Superior temporal gyrus (tissue), 1 donor: ENCODE results near the gene MED13L.
"Not testable (repeated sequence)": the region's sequence is repeated elsewhere in the genome, so short reads cannot be mapped to it uniquely, and the experiment has no call there.

Experiments
- DNase-seq: peaks from one replicate; pipeline ENCODE4 v3.0.0-alpha.2; 2016; ENCODE audit errors: extremely low spot score

The MED13L gene

GRCh38 chr12:116012757-116013156, 264.7 kb downstream of the MED13L start:
- no peak for DNase-seq

- no peak for DNase-seq
Measured at GRCh38 chr12:116011217-116011616, 266.3 kb downstream of the MED13L start.

GRCh38 chr12:116010467-116010866, 267.0 kb downstream of the MED13L start:
- no peak for DNase-seq

- no peak for DNase-seq
Measured at GRCh38 chr12:116009805-116010204, 267.7 kb downstream of the MED13L start.

- DNase-seq = no peak
Measured at GRCh38 chr12:116006141-116006540, 271.4 kb downstream of the MED13L start.

GRCh38 chr12:116002890-116003536, 274.5 kb downstream of the MED13L start:
- no peak for DNase-seq

GRCh38 chr12:116000252-116000651, 277.2 kb downstream of the MED13L start:
- no peak for DNase-seq

- no peak for DNase-seq
Measured at GRCh38 chr12:115999582-115999981, 277.9 kb downstream of the MED13L start.

GRCh38 chr12:115998794-115999478, 278.6 kb downstream of the MED13L start:
- DNase-seq = no peak

- DNase-seq = peak; percentile 84
Measured at GRCh38 chr12:115998119-115998633, 279.3 kb downstream of the MED13L start.

- no peak for DNase-seq
Measured at GRCh38 chr12:115993737-115994136, 283.8 kb downstream of the MED13L start.

GRCh38 chr12:115990241-115990640, 287.3 kb downstream of the MED13L start:
- DNase-seq = no peak

- no peak for DNase-seq
Measured at GRCh38 chr12:115988625-115989563, 288.6 kb downstream of the MED13L start.

GRCh38 chr12:115988212-115988611, 289.3 kb downstream of the MED13L start:
- no peak for DNase-seq

GRCh38 chr12:115984616-115985015, 292.9 kb downstream of the MED13L start:
- no peak for DNase-seq

- no peak for DNase-seq
Measured at GRCh38 chr12:115983226-115983798, 294.2 kb downstream of the MED13L start.

- DNase-seq = no peak
Measured at GRCh38 chr12:115980339-115980738, 297.2 kb downstream of the MED13L start.

- DNase-seq = no peak
Measured at GRCh38 chr12:115979851-115980250, 297.6 kb downstream of the MED13L start.

GRCh38 chr12:115979351-115979750, 298.1 kb downstream of the MED13L start:
- DNase-seq = peak; percentile 41

- not testable (repeated sequence) for DNase-seq
Measured at GRCh38 chr12:115976829-115977228, 300.7 kb downstream of the MED13L start.

GRCh38 chr12:115975411-115975810, 302.1 kb downstream of the MED13L start:
- DNase-seq = no peak
